ENCODE results near the gene RAB43.

The RAB43 gene

DNA sequence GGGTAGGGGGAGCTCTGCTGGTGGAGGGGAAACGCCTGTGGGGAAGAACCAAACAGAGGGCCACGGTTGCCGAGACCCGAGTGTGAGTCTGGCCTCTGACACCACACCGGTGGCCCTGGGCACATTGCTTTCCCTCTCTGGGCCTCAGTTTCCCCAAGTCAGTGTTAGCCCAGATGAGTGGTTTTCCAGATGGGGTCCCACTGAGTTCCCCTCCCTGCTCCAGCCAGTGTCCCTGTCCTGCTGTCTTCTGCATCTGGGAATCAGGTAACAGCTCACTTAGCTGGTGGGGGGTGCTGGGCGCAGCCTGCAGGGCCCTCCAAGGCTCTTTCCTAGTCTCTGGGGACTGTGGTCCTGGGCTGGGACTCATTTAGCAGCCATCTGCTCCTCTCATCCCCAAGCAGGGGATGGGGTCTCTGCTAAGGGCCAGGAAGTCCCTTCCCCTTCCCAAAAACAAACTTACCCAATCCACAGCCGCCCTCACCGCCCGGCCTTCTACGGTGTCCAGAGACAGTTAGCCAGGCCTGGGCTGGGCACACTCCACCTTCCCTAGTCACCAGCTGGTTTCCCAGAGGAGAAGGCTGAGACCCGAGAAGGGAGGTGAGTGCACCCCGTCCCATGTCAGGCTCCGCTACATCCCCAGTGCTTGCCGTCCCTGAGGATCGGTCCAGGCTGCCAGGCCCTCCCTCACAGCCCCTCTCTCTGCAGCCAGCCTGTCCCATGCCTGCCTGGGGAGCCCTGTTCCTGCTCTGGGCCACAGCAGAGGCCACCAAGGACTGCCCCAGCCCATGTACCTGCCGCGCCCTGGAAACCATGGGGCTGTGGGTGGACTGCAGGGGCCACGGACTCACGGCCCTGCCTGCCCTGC lies 60.3 kb downstream of the RAB43 start:
- DNase-seq (ENCODE audit: low read depth), result no peak

- DNase-seq (ENCODE audit: low read depth), result no peak
Measured at GRCh38 chr3:129060276-129061022, 61.2 kb downstream of the RAB43 start, which contains the start of gene GP9. Gene GP9, plus strand, starts transcription at chr3:129060779. Its CDS starts 961 bp downstream, at chr3:129061740.

DNA sequence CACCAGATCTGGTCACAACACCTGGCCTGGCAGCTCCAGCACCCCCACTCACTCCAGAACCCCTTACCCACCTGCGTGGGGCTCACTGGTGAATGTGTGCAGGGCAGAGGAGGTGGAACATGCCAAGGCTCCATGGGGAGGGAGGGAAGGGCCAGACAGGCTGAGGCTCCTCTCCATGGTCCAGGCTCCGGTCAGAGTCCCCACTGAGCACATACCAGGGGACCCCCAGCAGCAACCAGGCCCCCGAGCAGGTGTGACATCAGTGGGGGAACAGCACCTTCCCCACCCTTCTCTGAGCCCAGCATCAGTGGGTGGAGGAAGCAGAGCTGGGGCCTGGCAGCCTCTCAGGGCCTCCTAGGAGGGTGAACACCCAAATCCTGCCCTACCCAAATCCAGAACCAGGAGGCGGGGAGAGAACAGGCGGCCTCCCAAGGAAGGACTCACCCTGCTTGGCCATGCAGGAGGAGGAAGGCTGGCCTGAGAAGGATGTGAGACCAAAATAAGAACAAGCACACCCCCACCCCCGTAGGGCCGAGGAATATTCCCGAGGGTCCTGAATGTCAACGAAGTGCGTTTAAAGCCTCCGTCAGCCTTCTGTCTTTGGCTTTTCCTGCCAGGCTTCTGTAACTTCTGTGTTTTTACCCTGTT lies 62.2 kb downstream of the RAB43 start:
- no peak for DNase-seq (ENCODE audit: low read depth)

- no peak for DNase-seq (ENCODE audit: low read depth)
Measured at GRCh38 chr3:129058441-129059200, 63.0 kb downstream of the RAB43 start.

DNA sequence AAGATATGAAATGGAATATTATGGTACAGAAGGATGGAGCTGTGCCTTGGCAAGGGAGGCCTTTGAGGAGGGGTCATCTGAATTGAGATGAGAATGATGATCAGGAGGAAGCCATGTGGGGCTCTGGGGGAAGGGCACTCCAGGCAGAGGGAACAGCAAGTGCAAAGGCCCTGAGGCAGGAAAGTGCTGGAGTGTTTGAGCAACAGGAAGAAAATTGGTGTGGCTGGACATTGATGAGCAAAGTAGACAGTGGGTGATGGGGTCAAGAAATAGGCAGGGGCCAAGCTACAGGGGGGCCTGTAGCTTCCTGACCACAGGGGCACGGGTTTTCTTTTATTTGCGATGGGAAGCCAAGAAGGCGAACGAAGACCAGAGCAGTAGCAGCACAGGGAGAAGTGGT lies 64.4 kb downstream of the RAB43 start:
- no peak for DNase-seq (ENCODE audit: low read depth)

DNA sequence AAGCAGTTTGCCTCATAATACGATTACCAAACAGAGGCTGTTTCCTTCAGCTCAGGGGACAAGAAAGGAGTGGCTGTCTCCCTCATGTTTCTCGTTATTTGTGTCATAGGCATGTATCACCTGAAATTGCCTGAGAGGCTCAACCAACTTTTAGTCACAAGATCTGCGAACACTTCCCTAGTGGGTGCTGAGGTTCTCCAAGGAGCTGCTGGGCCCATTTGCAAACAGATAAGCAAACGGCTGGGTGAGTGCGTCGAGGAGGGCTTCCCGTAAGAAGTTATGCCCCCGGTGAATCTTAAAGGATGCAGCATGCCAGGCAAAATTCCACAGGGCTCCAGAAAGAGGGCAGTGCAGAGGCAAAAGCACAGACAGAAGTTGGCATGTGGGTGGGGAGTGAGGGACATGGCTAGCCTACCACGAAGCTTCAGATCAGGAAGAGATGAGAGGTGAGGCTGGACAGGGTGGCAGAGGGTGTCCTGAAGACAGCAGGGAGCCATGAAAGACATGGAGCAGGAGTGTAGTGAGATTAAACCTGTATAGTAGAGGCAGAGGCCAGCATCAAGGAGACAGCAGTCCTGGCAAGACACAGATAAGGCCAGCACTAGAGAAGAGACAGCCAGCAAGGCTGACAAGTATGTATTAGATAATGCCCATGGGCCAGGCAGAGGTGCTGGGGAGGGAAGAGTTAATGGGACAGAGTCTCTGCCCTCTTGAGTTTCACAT lies 65.0 kb downstream of the RAB43 start:
- no peak for DNase-seq (ENCODE audit: low read depth)

GRCh38 chr3:129054605-129055104 lies 66.9 kb downstream of the RAB43 start:
- DNase-seq (ENCODE audit: low read depth), result no peak

DNA sequence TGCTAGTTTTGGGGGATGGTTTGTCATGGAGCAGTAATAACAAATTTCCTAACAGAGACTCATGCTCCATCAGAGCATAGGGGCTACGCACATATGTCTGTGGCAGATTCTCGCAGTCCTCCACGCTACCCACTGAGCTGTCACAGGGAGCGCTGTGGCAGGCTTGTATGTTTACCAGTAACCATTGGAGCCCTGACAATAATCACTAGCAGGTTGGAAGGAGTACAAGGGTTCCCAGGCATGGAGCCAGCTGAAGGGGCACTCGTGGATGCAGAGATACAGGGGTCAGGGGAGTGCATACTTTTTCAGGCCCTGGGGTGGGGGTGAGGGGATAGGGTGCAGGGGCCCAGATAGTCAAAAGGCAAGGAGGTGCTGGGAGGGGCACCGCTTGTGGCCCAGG lies 68.9 kb downstream of the RAB43 start:
- DNase-seq (ENCODE audit: low read depth), result no peak

DNA sequence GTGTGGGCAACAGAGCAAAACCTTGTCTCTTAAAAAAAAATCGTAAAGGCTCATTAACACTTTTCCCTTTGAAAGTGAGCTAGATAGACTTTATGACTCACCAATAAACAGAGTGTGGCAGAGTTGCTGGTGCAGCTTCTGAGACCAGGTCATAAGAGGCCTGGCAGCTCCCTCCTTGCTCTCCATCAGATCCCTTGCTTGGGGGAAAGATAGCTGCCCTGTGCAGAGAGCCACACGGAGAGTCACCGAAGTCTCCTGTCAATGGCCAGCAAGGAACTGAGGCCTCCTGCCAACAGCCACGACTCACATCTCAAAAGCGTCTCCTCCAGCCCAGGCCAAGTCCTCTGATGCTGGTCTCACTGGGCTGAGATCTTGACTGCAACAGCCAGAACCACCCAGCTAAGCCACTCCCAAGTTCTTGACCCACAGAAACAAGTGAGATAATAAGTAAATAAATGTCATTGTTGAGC lies 69.7 kb downstream of the RAB43 start:
- DNase-seq (ENCODE audit: low read depth), result no peak

GRCh38 chr3:129050556-129051295 lies 70.9 kb downstream of the RAB43 start:
- no peak for DNase-seq (ENCODE audit: low read depth)

GRCh38 chr3:129047553-129047839 lies 74.1 kb downstream of the RAB43 start:
- DNase-seq (ENCODE audit: low read depth), result no peak

- DNase-seq (ENCODE audit: low read depth), result no peak
Measured at GRCh38 chr3:129046732-129047552, 74.7 kb downstream of the RAB43 start.

GRCh38 chr3:129046037-129046731 lies 75.4 kb downstream of the RAB43 start:
- DNase-seq (ENCODE audit: low read depth), result no peak

GRCh38 chr3:129045675-129046036 lies 75.9 kb downstream of the RAB43 start:
- no peak for DNase-seq (ENCODE audit: low read depth)

DNA sequence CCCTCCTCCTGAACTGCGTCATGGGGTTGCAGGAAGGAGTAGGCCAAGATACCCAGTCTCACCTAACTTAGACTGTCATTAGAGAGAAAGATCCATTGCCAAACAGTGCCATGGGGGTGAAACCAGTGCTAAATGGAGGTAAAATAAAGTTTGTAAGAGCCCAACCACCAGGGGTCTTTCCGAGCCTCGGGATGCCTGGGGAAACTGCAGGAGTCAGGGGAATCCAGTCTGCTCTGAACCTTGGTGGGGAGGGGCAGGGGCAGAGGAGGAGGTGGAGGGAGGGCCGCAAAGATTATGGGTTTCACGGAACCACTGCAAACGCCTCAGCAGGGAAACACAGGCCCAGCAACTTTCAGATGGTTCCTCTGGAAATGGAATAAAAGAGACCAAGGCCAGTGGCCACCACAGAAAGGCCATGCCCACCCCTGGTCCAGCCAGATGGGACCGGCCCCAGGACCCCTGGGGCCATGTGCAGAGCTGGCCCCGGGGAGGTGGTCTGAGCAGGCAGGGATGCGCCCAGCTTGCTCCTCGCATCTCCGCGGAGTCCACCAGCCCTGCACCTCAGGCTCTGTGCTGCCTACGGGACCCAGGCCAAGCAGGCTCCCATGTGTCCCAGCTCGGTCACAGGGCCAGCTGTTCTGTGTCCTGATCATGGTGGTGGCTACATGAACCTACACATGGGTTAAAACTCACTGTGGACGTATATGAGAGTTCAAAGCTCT lies 80.9 kb downstream of the RAB43 start:
- DNase-seq (ENCODE audit: low read depth), result no peak

DNA sequence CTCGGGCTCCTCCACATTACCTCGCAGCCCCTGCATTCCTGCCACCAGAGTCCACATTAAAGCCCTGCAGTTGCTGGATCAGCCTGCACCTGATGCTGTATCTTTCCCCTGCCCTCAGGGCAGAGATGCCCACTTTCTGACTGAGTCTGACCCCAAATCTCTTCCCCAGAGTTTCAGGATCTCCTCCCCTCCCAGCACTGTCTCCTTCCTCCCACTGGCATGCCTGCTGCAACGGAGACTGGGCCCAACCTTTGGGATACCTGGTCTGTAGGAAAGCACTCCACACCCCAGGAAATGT lies 81.6 kb downstream of the RAB43 start:
- no peak for DNase-seq (ENCODE audit: low read depth)

DNA sequence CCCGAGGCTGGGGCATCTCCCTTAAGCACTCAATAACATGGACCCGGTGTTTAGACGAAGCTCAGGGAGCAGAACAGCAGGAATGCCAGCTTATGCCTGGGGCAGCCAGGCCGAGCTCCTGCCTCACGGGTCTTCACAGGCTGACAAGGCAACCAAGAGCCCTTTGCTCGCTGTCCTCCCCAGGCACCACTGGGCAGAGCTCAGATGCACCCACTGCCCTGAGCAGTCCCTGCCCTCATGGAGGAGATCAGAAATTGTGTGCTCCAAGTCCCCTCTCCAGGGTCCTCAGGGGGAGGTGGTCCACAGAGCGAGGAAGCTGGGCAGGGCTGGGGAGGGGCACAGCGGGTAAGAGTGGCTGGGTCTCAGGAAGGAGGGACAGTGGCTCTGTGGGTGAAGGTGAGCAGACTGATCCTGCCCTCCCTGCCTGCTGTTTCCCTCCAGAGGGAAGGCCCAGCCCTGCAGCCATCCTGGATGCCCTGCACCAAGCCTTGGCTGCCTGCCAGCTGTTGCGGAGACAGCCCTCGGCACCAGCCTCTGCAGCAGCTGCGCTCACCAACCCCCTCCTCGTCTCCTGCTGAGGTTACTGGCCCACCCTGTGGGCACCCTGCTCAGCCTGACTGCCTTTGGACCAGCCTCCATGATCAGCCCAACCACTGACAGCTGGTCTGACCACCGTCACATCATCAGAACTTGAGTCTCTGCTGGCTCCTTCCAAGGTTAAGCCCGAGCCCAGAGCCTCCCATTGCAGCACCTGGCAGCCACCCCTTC lies 82.1 kb downstream of the RAB43 start:
- no peak for DNase-seq (ENCODE audit: low read depth)
